ENCODE data around the gene VWA8.

DNA sequence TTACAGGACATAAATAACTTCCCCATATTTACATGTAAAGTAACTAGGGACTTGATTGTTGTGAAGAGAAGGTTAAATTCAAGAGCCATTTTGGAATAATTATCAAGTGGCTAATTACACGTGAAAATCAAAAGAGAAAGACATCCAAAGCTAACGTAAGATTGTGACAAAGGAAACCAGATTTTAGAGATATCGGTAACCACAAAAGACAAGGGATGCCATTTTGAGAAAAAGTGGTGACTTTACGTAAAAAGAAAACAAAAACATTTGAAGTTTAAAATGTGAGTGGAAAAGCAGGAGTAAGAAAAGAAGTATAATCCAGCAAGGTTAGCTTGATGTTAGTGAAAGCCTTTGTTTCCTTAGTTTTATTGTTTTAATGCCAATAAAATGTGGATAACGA, 10.9 kb upstream of the VWA8 start:
- TF ChIP-seq, protein P1, sequence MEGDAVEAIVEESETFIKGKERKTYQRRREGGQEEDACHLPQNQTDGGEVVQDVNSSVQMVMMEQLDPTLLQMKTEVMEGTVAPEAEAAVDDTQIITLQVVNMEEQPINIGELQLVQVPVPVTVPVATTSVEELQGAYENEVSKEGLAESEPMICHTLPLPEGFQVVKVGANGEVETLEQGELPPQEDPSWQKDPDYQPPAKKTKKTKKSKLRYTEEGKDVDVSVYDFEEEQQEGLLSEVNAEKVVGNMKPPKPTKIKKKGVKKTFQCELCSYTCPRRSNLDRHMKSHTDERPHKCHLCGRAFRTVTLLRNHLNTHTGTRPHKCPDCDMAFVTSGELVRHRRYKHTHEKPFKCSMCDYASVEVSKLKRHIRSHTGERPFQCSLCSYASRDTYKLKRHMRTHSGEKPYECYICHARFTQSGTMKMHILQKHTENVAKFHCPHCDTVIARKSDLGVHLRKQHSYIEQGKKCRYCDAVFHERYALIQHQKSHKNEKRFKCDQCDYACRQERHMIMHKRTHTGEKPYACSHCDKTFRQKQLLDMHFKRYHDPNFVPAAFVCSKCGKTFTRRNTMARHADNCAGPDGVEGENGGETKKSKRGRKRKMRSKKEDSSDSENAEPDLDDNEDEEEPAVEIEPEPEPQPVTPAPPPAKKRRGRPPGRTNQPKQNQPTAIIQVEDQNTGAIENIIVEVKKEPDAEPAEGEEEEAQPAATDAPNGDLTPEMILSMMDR (optimal IDR thresholded peaks at IDR 0.05 in 1 of 3, IDR thresholded peaks at IDR 0.05 in 1 of 3, conservative IDR thresholded peaks at IDR 0.05 in 1 of 3; ENCODE audit: extremely low read depth in 1 of 3, insufficient read depth in 2 of 3, low read length in 3 of 3), result no peak
- TF ChIP-seq EZH2 (IDR thresholded peaks at IDR 0.05; ENCODE audit: low read length), result no peak
